ENCODE measurements around the gene PGF.

DNA sequence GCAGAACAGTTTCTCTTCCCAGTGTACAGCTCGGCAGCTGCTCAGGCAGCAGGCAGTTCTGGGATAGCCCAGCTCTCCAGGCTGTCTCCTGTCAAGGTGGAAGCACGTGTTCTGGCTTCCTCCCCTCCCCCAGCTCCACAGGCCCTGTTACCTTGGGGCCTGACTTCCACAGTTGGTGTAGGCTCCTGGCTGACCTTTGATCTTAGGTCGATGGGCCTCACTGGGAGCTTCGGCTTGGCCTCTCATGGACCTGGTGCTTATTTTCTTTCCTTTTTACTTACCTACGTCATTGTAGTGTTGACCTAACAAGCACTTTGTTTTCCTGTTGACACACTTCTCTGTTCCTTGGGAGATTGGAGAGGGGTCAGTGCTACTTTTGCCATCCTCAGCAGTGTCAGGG, 56.7 kb downstream of the PGF start:
- TF ChIP-seq POLR2A (IDR thresholded peaks at IDR 0.05) = no peak
- TF ChIP-seq, protein P1, sequence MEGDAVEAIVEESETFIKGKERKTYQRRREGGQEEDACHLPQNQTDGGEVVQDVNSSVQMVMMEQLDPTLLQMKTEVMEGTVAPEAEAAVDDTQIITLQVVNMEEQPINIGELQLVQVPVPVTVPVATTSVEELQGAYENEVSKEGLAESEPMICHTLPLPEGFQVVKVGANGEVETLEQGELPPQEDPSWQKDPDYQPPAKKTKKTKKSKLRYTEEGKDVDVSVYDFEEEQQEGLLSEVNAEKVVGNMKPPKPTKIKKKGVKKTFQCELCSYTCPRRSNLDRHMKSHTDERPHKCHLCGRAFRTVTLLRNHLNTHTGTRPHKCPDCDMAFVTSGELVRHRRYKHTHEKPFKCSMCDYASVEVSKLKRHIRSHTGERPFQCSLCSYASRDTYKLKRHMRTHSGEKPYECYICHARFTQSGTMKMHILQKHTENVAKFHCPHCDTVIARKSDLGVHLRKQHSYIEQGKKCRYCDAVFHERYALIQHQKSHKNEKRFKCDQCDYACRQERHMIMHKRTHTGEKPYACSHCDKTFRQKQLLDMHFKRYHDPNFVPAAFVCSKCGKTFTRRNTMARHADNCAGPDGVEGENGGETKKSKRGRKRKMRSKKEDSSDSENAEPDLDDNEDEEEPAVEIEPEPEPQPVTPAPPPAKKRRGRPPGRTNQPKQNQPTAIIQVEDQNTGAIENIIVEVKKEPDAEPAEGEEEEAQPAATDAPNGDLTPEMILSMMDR (IDR thresholded peaks at IDR 0.05) = no peak
- no peak for TF ChIP-seq EP300 (IDR thresholded peaks at IDR 0.05; ENCODE audit: low read depth)

Measured in transverse colon (tissue), 3 donors.